Prostate gland (tissue), 2 donors: ENCODE measurements around the gene HOXD4. TPM values are rescaled to one million over a fixed set of nuclear protein-coding genes. Genes with fewer than 3 reads are reported as not detected.

ENCODE experiments used
- DNase-seq: peaks from one replicate; pipeline ENCODE4 v3.0.0-alpha.2; 2019; ENCODE audit warnings: low spot score
- H3K27ac ChIP-seq, 2 donors: fragments of 200-600 bp; sonication (generic); 2 replicates each; pipeline ENCODE4 v1.5.1; 2017 to 2019
- H3K27me3 ChIP-seq: fragments of 200-600 bp; sonication (generic); replicated peaks from 2 replicates; pipeline ENCODE4 v1.5.1; 2019; ENCODE audit not compliant: insufficient read depth
- H3K36me3 ChIP-seq, 2 donors: fragments of 200-600 bp; sonication (generic); 1 replicate in 1 of 2; 2 replicates in 1 of 2; pipeline versions ENCODE4 v1.5.1 to v1.8.1; 2017 to 2019
- H3K4me1 ChIP-seq: fragments of 200-600 bp; sonication (generic); replicated peaks from 2 replicates; pipeline ENCODE4 v1.5.1; 2019
- H3K4me3 ChIP-seq, 2 donors: fragments of 200-600 bp; sonication (generic); 2 replicates each; pipeline ENCODE4 v1.5.1; 2017 to 2019
- H3K9me3 ChIP-seq: fragments of 200-600 bp; sonication (generic); 2 replicates; pipeline ENCODE4 v1.5.1; 2017
- POLR2A ChIP-seq: fragments of 450-650 bp; IDR thresholded peaks from one replicate; pipeline ENCODE4 v1.6.1; 2016; ENCODE audit warnings: antibody characterized with exemption, mild to moderate bottlenecking
- POLR2AphosphoS5 ChIP-seq: sonication (generic); formaldehyde crosslinking; IDR thresholded peaks from one replicate; pipeline ENCODE4 v1.6.1; 2017; ENCODE audit warnings: antibody characterized with exemption
- WGBS: methylation state at CpG from one replicate; pipeline ENCODE4 v1.1.5; 2018; 5-methylcytosine and 5-hydroxymethylcytosine counted together
- intact Hi-C: fragments of 100-400 bp; cut with DNase I; formaldehyde crosslinking; loops from one replicate; pipeline ENCODE4 v1.14.2; 2022
- total RNA-seq, 2 donors: library from RNA; depleted of rRNA; stranded (reverse); fragments of >200 nt; gene quantifications; one replicate each; pipeline ENCODE4 v1.1.0, GENCODE V29; 2016
- TF ChIP-seq, protein P1 (sequence below), 4 experiments: fragments of 200-600 bp in 2 of 4; fragments of 450-650 bp in 2 of 4; sonication (generic) in 2 of 4; IDR thresholded peaks; 1 replicate in 3 of 4; 2 replicates in 1 of 4; pipeline ENCODE4 v1.5.1; 2016 to 2019; ENCODE audit warnings: antibody characterized with exemption in 4 of 4, mild to moderate bottlenecking in 2 of 4, moderate library complexity in 2 of 4

Gene HOXD4
- total RNA-seq, 2 donors from 2014 or later = 1.2 to 6.7 TPM

GRCh38 chr2:176103742-176104315 is 47.5 kb upstream of the HOXD4 start:
- peak; percentile 13 for DNase-seq
- intact Hi-C loops = no loop called here
- Histone ChIP-seq H3K4me1 (no peaks in the 10 kb centered on the region), H3K27me3 (peaks cover 22% of the 10 kb centered on the region), H3K27ac (peak overlapping the region; percentile 87 to 89), H3K9me3 (no peaks in the 10 kb centered on the region), H3K4me3 (peak overlapping the region; percentile 32 to 45), H3K36me3 (no peaks in the 10 kb centered on the region)
- TF ChIP-seq POLR2AphosphoS5 = no peak
- TF ChIP-seq, protein P1, sequence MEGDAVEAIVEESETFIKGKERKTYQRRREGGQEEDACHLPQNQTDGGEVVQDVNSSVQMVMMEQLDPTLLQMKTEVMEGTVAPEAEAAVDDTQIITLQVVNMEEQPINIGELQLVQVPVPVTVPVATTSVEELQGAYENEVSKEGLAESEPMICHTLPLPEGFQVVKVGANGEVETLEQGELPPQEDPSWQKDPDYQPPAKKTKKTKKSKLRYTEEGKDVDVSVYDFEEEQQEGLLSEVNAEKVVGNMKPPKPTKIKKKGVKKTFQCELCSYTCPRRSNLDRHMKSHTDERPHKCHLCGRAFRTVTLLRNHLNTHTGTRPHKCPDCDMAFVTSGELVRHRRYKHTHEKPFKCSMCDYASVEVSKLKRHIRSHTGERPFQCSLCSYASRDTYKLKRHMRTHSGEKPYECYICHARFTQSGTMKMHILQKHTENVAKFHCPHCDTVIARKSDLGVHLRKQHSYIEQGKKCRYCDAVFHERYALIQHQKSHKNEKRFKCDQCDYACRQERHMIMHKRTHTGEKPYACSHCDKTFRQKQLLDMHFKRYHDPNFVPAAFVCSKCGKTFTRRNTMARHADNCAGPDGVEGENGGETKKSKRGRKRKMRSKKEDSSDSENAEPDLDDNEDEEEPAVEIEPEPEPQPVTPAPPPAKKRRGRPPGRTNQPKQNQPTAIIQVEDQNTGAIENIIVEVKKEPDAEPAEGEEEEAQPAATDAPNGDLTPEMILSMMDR (IDR thresholded peaks at IDR 0.05) = no peak
- TF ChIP-seq POLR2A = no peak
- WGBS = 13% methylated on average over 17 of the region's 17 CpGs

DNA sequence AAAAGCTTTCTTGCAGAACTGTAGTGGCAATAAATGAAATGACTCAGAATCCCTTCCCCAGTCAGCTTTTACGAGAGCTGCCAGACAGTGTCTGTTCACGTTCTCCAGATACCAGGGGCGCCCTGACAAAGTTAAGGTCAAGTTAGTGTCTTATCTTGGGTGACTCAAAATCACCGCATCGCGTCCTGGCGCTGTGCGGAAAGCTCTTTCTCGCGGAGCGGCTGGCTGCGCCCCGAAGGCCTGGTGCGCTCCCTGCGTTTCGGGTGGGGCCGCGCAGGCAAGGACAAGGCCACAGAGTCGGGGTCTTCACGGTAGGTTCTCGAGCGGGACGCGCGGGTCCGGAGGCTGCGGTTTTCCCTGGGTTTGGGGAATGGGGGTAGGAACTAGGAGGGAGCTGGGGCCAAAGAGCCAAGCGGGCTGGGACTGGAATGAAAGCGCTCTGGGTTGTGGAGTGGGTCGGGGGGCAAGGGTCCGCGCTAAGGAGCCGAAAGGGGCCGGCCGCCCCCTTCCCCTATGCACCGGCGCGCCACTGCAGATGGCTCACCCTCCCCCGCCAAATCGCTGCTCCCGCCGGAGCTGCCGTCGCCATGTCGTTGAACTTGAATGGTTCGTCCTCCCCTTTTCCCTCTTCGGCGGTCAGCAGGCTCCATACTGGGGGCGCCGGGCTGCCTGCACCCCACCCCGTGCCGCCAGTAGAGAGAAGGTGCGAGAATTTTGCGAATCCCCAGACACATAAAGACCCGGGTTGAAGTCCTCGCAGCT is 46.9 kb upstream of the HOXD4 start:
- 4% methylated on average over 56 of the region's 56 CpGs for WGBS
- Histone ChIP-seq H3K4me3 (peak overlapping the region; percentile 32 to 45), H3K4me1 (no peaks in the 10 kb centered on the region), H3K27ac (peak overlapping the region; percentile 87 to 89), H3K9me3 (no peaks in the 10 kb centered on the region), H3K27me3 (peaks cover 21% of the 10 kb centered on the region), H3K36me3 (no peaks in the 10 kb centered on the region)
- TF ChIP-seq POLR2A = peak; percentile 40
- peak; percentile 23 for TF ChIP-seq POLR2AphosphoS5
- TF ChIP-seq, protein P1 (IDR thresholded peaks at IDR 0.05) = peak in 2 of 4 experiments; percentile 13
- no peak for DNase-seq
- intact Hi-C loops = no loop called here

GRCh38 chr2:176105078-176105729 is 46.1 kb upstream of the HOXD4 start:
- H3K4me1 ChIP-seq = no peaks in the 10 kb centered on the region
- 21% methylated on average over 25 of the region's 25 CpGs for WGBS
- peaks cover 22% of the 10 kb centered on the region for H3K27me3 ChIP-seq
- intact Hi-C loops = no loop called here
- H3K9me3 ChIP-seq = no peaks in the 10 kb centered on the region
- no peak for DNase-seq
- H3K4me3 ChIP-seq = peak overlapping the region; percentile 32 to 45
- TF ChIP-seq, protein P1 (IDR thresholded peaks at IDR 0.05) = no peak
- TF ChIP-seq POLR2AphosphoS5 (no peak), POLR2A (no peak)
- H3K27ac ChIP-seq = peak overlapping the region; percentile 87 to 89
- no peaks in the 10 kb centered on the region for H3K36me3 ChIP-seq

GRCh38 chr2:176105730-176106580 is 45.4 kb upstream of the HOXD4 start:
- peak overlapping the region; percentile 32 to 45 for H3K4me3 ChIP-seq
- H3K4me1 ChIP-seq = no peaks in the 10 kb centered on the region
- no peak for DNase-seq
- intact Hi-C loops = no loop called here
- peaks cover 22% of the 10 kb centered on the region for H3K27me3 ChIP-seq
- no peaks in the 10 kb centered on the region for H3K9me3 ChIP-seq
- H3K27ac ChIP-seq = peak overlapping the region; percentile 87 to 89
- TF ChIP-seq, protein P1 (IDR thresholded peaks at IDR 0.05) = no peak
- no peak for TF ChIP-seq POLR2AphosphoS5
- WGBS = 24% methylated on average over 25 of the region's 25 CpGs
- H3K36me3 ChIP-seq = no peaks in the 10 kb centered on the region
